ENCODE results near the gene NUP188.

The NUP188 gene

GRCh38 chr9:128923493-128923883 is 24.0 kb upstream of the NUP188 start:
- no peak for DNase-seq (ENCODE audit: low spot score)
- TF ChIP-seq CTCF (IDR thresholded peaks at IDR 0.05; ENCODE audit: extremely low read depth, missing control alignments), result no peak

- DNase-seq (ENCODE audit: low spot score), result peak; percentile 78
- peak; percentile 93 for TF ChIP-seq CTCF (IDR thresholded peaks at IDR 0.05; ENCODE audit: extremely low read depth, missing control alignments)
Measured at GRCh38 chr9:128927731-128928411, 19.6 kb upstream of the NUP188 start.

GRCh38 chr9:128928624-128929023 is 18.9 kb upstream of the NUP188 start:
- DNase-seq (ENCODE audit: low spot score), result no peak

GRCh38 chr9:128929560-128929959 is 17.9 kb upstream of the NUP188 start:
- DNase-seq (ENCODE audit: low spot score), result no peak
- no peak for TF ChIP-seq CTCF (IDR thresholded peaks at IDR 0.05; ENCODE audit: extremely low read depth, missing control alignments)

More at GRCh38 chr9:128928624-128929023, 18.9 kb upstream of the NUP188 start:
- TF ChIP-seq CTCF (IDR thresholded peaks at IDR 0.05; ENCODE audit: extremely low read depth, missing control alignments), result no peak

- no peak for DNase-seq (ENCODE audit: low spot score)
- TF ChIP-seq CTCF (IDR thresholded peaks at IDR 0.05; ENCODE audit: extremely low read depth, missing control alignments), result no peak
Measured at GRCh38 chr9:128933731-128934130, 13.8 kb upstream of the NUP188 start.

- no peak for TF ChIP-seq CTCF (IDR thresholded peaks at IDR 0.05; ENCODE audit: extremely low read depth, missing control alignments)
Measured at GRCh38 chr9:128936171-128936865, 11.2 kb upstream of the NUP188 start.

GRCh38 chr9:128937310-128938165 is 10.0 kb upstream of the NUP188 start:
- TF ChIP-seq CTCF (IDR thresholded peaks at IDR 0.05; ENCODE audit: extremely low read depth, missing control alignments), result no peak
- DNase-seq (ENCODE audit: low spot score), result no peak

More at GRCh38 chr9:128936171-128936865, 11.2 kb upstream of the NUP188 start:
- no peak for DNase-seq (ENCODE audit: low spot score)

Data from GM20000 (cell line).